GM13976 (cell line): ENCODE data around the gene TMEM131L.
"Not testable (repeated sequence)": the region's sequence is repeated elsewhere in the genome, so short reads cannot be mapped to it uniquely, and the experiment has no call there.

Experiments
- DNase-seq: peaks from one replicate; pipeline ENCODE4 v3.0.0; 2012; ENCODE audit warnings: low spot score
- CTCF ChIP-seq: IDR thresholded peaks from 2 replicates; pipeline ENCODE4 v1.5.1; 2012; ENCODE audit warnings: borderline replicate concordance, mild to moderate bottlenecking; ENCODE audit not compliant: insufficient read depth; ENCODE audit errors: extremely low read depth, missing control alignments, control extremely low read depth
- in situ Hi-C: fragments of 300-500 bp; cut with MboI; formaldehyde crosslinking; loops from one replicate; pipeline ENCODE4 v1.12.0; 2022; ENCODE audit warnings: low sequenced_read_pairs, mixed read lengths, inconsistent platforms; ENCODE audit not compliant: unreplicated experiment

The TMEM131L gene

GRCh38 chr4:153448003-153448731 lies 18.0 kb upstream of the TMEM131L start:
- in situ Hi-C loops = no loop called here
- TF ChIP-seq CTCF = no peak

GRCh38 chr4:153449338-153449737 lies 16.8 kb upstream of the TMEM131L start:
- no peak for DNase-seq
- in situ Hi-C loops = no loop called here
- TF ChIP-seq CTCF = no peak

More at GRCh38 chr4:153448003-153448731, 18.0 kb upstream of the TMEM131L start:
- DNase-seq = no peak

GRCh38 chr4:153450544-153450917 lies 15.6 kb upstream of the TMEM131L start:
- TF ChIP-seq CTCF = no peak
- in situ Hi-C loops = no loop called here
- DNase-seq = no peak

GRCh38 chr4:153451145-153451544 lies 15.0 kb upstream of the TMEM131L start:
- DNase-seq, in situ Hi-C loops: not testable (repeated sequence)

GRCh38 chr4:153451911-153452657 lies 14.1 kb upstream of the TMEM131L start:
- no peak for TF ChIP-seq CTCF
- no peak for DNase-seq
- in situ Hi-C loops = no loop called here

- DNase-seq = no peak
- TF ChIP-seq CTCF = no peak
Observed at GRCh38 chr4:153452658-153453378, 13.3 kb upstream of the TMEM131L start.

GRCh38 chr4:153453402-153453801 lies 12.8 kb upstream of the TMEM131L start:
- in situ Hi-C loops = no loop called here
- no peak for DNase-seq
- no peak for TF ChIP-seq CTCF

More at GRCh38 chr4:153452658-153453378, 13.3 kb upstream of the TMEM131L start:
- in situ Hi-C loops = no loop called here
